GM10248 (cell line): Measurements from ENCODE around the gene ZNF469.

Source experiments
- CTCF ChIA-PET: fragments of 300-600 bp; sonication (Branson Sonifier 250); formaldehyde crosslinking; extraction: SDS; loops from one replicate; lab custom pipeline; 2021; ENCODE audit warnings: antibody characterized with exemption; lab: Yijun Ruan, JAX
- POLR2A ChIA-PET: fragments of 350-650 bp; sonication (Branson Sonifier 250); formaldehyde crosslinking; extraction: SDS; loops from one replicate; lab custom pipeline; 2020; ENCODE audit warnings: antibody characterized with exemption; lab: Yijun Ruan, JAX
- DNase-seq: peaks from one replicate; pipeline ENCODE4 v3.0.0; 2012; ENCODE audit errors: extremely low spot score
- TF ChIP-seq, protein P1 (sequence below): IDR thresholded peaks from 2 replicates; pipeline ENCODE4 v1.5.1; 2012; ENCODE audit warnings: mild to moderate bottlenecking, low read depth; ENCODE audit errors: extremely low read depth, missing control alignments, control extremely low read depth

The ZNF469 gene

DNA sequence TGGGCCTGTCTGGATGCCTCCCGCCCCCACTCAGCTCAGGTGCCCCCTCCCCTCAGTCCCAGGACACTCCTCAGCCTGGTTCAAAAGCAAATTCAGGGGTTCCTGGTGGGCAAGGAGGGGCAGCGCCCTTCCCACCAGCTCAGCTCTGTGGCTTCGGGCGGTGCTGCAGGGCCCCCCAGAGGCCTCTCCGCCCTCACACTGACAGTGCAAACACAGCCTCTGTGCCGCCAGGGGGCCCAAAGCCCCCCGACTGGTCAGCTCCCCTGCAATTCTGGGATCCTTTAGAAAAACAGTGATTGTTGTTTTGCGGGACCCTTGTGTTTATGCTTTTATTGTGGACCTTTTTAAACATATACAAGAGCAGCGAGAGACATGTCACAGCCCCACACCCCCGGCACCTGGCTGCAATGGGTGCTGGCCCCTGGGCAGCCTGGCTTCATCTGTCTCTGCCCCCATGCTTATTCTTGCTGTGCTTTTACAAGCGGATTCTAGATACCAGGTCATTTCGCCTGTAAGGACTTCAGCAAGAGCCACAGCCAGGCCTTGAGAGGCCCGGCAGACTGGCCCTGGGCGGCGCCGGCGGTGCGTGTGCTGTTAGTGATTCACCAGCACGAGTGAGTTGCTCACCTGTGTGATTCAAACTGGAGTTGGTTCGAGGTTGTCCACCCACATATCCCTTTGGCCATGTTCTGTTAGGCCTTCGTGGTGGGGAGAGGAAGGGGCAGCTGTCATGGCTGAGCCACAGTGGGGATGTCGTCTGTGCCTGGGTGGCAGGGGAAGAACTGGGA, 21.2 kb downstream of the ZNF469 start:
- TF ChIP-seq, protein P1, sequence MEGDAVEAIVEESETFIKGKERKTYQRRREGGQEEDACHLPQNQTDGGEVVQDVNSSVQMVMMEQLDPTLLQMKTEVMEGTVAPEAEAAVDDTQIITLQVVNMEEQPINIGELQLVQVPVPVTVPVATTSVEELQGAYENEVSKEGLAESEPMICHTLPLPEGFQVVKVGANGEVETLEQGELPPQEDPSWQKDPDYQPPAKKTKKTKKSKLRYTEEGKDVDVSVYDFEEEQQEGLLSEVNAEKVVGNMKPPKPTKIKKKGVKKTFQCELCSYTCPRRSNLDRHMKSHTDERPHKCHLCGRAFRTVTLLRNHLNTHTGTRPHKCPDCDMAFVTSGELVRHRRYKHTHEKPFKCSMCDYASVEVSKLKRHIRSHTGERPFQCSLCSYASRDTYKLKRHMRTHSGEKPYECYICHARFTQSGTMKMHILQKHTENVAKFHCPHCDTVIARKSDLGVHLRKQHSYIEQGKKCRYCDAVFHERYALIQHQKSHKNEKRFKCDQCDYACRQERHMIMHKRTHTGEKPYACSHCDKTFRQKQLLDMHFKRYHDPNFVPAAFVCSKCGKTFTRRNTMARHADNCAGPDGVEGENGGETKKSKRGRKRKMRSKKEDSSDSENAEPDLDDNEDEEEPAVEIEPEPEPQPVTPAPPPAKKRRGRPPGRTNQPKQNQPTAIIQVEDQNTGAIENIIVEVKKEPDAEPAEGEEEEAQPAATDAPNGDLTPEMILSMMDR, result no peak
- ChIA-PET CTCF (no interaction called here), POLR2A (no interaction called here)
- DNase-seq, result no peak

DNA sequence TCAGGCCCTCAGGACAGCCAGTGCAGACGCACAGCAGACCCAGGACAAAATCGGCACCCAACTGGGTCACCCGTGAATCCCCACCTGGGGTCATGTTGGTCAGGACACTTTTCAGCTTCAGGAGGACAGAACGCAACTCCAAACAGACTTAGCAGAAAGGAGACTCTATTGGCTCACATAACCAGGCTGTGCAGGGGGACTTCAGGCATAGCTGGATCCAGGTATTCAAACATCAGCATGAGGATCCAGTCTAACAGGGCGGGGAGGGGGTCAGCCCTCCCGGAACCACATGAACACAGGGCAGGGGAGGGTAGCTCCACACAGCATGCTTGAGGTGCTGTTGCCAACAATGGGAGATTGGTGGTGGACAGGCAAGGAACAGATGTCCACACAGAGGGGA, 22.0 kb downstream of the ZNF469 start:
- TF ChIP-seq, protein P1, result no peak
- DNase-seq, result no peak
- ChIA-PET CTCF (no interaction called here), POLR2A (no interaction called here)

DNA sequence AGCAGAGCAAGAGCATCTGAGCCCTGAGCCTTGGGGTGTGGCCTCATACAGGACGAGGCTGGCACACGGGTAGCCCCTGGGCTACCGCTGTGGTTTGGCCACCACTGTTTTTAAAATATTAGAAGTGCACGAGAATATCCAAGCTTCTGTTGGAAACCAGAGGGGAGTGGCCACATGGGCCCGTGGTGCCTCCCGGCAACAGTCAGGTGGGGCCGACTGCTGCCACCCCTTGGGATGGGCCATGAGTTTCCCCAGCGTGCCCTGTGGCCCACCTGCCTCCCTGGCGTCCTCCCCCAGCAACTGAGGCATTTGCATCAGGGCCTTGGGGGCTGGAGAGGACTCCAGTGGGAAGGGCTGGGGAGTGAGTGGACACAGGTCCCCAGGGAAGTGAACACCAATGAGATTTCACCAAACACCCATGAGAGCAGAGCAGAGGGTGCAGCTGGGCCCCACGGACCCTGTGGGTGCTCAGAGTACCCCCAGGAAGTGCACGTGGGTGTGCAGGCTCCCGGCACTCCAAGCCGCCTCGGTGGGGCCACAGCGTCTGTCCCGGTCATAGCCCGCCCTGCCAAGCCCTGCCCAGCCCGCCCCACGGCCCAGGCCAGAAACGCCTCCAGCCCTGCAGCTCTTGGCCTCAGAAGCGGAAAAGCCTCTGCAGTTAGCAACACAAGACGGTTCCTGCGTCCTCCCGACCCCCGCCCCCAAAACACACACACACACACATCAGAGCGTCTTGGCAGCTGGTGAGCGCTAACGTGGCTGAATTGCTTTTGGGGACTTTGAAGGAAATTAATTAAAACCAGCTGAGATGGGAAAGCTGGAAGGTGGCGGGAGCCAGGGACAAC, 22.7 kb downstream of the ZNF469 start:
- POLR2A ChIA-PET, result no interaction called here
- CTCF ChIA-PET, result no interaction called here
- DNase-seq, result no peak
- TF ChIP-seq, protein P1, result no peak

DNA sequence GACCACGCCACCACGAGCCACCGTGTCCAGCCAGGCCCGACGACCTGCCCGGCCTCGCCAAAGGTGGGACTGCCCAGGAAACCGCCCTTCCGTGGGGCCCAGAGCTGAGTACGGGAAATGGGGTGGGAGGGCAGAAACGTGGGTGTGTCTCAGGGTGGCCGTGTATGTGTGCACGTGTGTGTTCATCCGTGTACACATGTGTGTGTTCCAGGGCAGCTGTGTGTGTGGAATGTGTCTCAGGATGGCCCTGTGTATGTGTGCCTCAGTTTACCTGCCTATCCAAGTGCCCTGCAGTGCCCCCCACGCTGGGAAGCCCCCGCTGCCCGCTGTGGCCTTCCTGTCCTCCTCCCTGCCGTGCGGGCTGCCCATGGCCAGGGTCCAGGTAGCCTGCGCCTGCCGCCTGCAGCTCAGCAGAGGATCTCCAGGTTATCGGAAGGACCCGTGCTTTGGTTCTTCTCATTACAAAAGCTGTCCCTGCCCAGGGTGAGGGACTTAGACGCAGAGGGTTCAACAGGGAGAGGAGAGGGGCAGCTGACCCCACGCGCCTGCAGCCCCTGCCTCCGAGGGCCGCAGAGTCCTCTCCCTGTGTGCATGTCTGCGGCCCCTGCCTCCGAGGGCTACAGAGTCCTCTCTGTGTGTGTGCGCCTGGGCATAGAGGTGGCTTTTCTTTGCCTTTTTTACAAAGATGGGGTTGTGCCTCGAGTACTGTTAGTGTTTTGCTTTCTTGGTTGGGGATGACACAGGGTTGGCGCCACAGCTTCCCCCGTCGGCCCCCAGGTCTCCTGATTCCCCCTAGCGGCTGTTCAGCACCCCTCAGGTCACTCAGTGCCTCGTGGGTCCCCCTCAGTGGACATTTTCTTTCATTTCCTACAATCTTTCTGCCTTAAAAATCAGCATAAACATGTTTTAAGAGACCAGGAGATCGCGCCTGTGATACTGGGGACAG, 23.6 kb downstream of the ZNF469 start:
- TF ChIP-seq, protein P1, result no peak
- ChIA-PET CTCF (no interaction called here), POLR2A (no interaction called here)
- DNase-seq, result no peak

DNA sequence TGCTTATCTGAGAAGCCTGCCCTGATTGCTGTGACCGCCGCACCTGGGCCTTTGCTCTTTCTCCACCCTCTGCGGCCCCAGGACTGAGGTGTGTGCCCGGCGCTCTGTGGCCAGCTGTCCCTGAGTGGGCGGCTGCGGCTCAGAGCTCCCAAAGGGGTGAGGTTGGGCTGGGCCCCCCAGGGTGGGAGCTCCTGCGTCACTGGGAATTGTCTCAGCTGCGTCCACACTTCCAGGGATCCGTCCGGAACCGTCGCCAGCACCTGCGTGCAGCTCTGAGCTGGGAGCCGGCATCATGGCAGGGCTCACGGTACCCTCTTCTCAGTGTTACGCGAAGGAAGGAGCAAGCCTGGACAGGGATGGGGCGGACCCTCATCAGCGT, 24.3 kb downstream of the ZNF469 start:
- POLR2A ChIA-PET, result no interaction called here
- TF ChIP-seq, protein P1, result no peak
- no peak for DNase-seq
- CTCF ChIA-PET, result no interaction called here

DNA sequence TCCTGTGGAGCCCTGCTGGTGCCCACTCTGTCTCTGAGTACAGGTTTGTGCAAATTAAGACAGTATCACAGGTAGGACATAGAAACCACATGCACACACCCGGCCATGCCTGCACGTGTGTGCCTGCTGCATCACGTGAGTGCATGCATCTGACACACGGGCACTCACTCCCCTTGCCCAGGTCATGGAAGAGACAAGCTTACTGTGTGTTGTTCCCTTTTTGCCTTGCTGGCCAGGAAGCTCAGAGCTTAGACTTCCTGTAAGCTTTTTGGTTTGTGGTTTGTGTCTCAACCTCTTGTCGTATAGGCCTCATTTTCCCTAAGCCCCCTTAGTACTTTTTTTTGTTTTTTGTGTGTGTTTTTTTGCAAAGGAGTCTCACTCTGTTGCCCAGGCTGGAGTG, 25.0 kb downstream of the ZNF469 start:
- TF ChIP-seq, protein P1, result no peak
- no peak for DNase-seq
- CTCF ChIA-PET, result no interaction called here
- POLR2A ChIA-PET, result no interaction called here
